ENCODE results near the gene TBATA.
"Not testable (repeated sequence)": the region's sequence is repeated elsewhere in the genome, so short reads cannot be mapped to it uniquely, and the experiment has no call there.

The TBATA gene

GRCh38 chr10:70775679-70776454, 9.3 kb downstream of the TBATA start:
- Histone ChIP-seq H3K9me3 (ENCODE audit: control insufficient read depth, low read length) (no peaks in the 10 kb centered on the region), H3K9ac (ENCODE audit: low read length) (no peak overlapping the region), H3K27me3 (ENCODE audit: control insufficient read depth, insufficient read depth, low read length) (no peaks in the 10 kb centered on the region), H3K36me3 (ENCODE audit: control insufficient read depth, insufficient read depth, low read length) (no peaks in the 10 kb centered on the region), H3K4me3 (ENCODE audit: low read length) (no peak overlapping the region), H3K4me1 (ENCODE audit: control insufficient read depth, insufficient read depth, low read length) (peaks cover 10% of the 10 kb centered on the region)

GRCh38 chr10:70774810-70775678, 10.1 kb downstream of the TBATA start:
- no peak overlapping the region for H3K9ac ChIP-seq (ENCODE audit: low read length)
- no peaks in the 10 kb centered on the region for H3K36me3 ChIP-seq (ENCODE audit: control insufficient read depth, insufficient read depth, low read length)
- H3K4me3 ChIP-seq (ENCODE audit: low read length) = no peak overlapping the region
- no peaks in the 10 kb centered on the region for H3K27me3 ChIP-seq (ENCODE audit: control insufficient read depth, insufficient read depth, low read length)
- H3K9me3 ChIP-seq (ENCODE audit: control insufficient read depth, low read length) = no peaks in the 10 kb centered on the region
- H3K4me1 ChIP-seq (ENCODE audit: control insufficient read depth, insufficient read depth, low read length) = peaks cover 10% of the 10 kb centered on the region

GRCh38 chr10:70773965-70774809, 11.0 kb downstream of the TBATA start:
- Histone ChIP-seq H3K4me1 (ENCODE audit: control insufficient read depth, insufficient read depth, low read length) (peaks cover 2% of the 10 kb centered on the region), H3K4me3 (ENCODE audit: low read length) (no peak overlapping the region), H3K27me3 (ENCODE audit: control insufficient read depth, insufficient read depth, low read length) (no peaks in the 10 kb centered on the region), H3K9ac (ENCODE audit: low read length) (no peak overlapping the region), H3K36me3 (ENCODE audit: control insufficient read depth, insufficient read depth, low read length) (no peaks in the 10 kb centered on the region), H3K9me3 (ENCODE audit: control insufficient read depth, low read length) (no peaks in the 10 kb centered on the region)

- Histone ChIP-seq H3K9me3 (ENCODE audit: control insufficient read depth, low read length) (no peaks in the 10 kb centered on the region), H3K36me3 (ENCODE audit: control insufficient read depth, insufficient read depth, low read length) (no peaks in the 10 kb centered on the region), H3K9ac (ENCODE audit: low read length) (no peak overlapping the region), H3K27me3 (ENCODE audit: control insufficient read depth, insufficient read depth, low read length) (peaks cover under 1% of the 10 kb centered on the region), H3K4me3 (ENCODE audit: low read length) (no peak overlapping the region), H3K4me1 (ENCODE audit: control insufficient read depth, insufficient read depth, low read length) (no peaks in the 10 kb centered on the region)
Measured at GRCh38 chr10:70773461-70773860, 11.7 kb downstream of the TBATA start.

- no peak overlapping the region for H3K9ac ChIP-seq (ENCODE audit: low read length)
- H3K36me3 ChIP-seq (ENCODE audit: control insufficient read depth, insufficient read depth, low read length) = no peaks in the 10 kb centered on the region
- no peaks in the 10 kb centered on the region for H3K9me3 ChIP-seq (ENCODE audit: control insufficient read depth, low read length)
- no peaks in the 10 kb centered on the region for H3K4me1 ChIP-seq (ENCODE audit: control insufficient read depth, insufficient read depth, low read length)
- H3K4me3 ChIP-seq (ENCODE audit: low read length) = no peak overlapping the region
- peaks cover 3% of the 10 kb centered on the region for H3K27me3 ChIP-seq (ENCODE audit: control insufficient read depth, insufficient read depth, low read length)
Measured at GRCh38 chr10:70772627-70773026, 12.6 kb downstream of the TBATA start.

- H3K9me3 ChIP-seq (ENCODE audit: control insufficient read depth, low read length) = no peaks in the 10 kb centered on the region
- peaks cover 3% of the 10 kb centered on the region for H3K27me3 ChIP-seq (ENCODE audit: control insufficient read depth, insufficient read depth, low read length)
- no peak overlapping the region for H3K9ac ChIP-seq (ENCODE audit: low read length)
- no peaks in the 10 kb centered on the region for H3K4me1 ChIP-seq (ENCODE audit: control insufficient read depth, insufficient read depth, low read length)
- no peaks in the 10 kb centered on the region for H3K36me3 ChIP-seq (ENCODE audit: control insufficient read depth, insufficient read depth, low read length)
- H3K4me3 ChIP-seq (ENCODE audit: low read length) = no peak overlapping the region
Measured at GRCh38 chr10:70771311-70772194, 13.6 kb downstream of the TBATA start.

GRCh38 chr10:70770516-70770915, 14.7 kb downstream of the TBATA start:
- not testable (repeated sequence) for H3K36me3 ChIP-seq (ENCODE audit: control insufficient read depth, insufficient read depth, low read length); H3K27me3 ChIP-seq (ENCODE audit: control insufficient read depth, insufficient read depth, low read length); H3K4me1 ChIP-seq (ENCODE audit: control insufficient read depth, insufficient read depth, low read length); H3K9me3 ChIP-seq (ENCODE audit: control insufficient read depth, low read length); H3K9ac ChIP-seq (ENCODE audit: low read length); H3K4me3 ChIP-seq (ENCODE audit: low read length)

- Histone ChIP-seq H3K4me1 (ENCODE audit: control insufficient read depth, insufficient read depth, low read length) (no peaks in the 10 kb centered on the region), H3K36me3 (ENCODE audit: control insufficient read depth, insufficient read depth, low read length) (no peaks in the 10 kb centered on the region), H3K9me3 (ENCODE audit: control insufficient read depth, low read length) (no peaks in the 10 kb centered on the region), H3K27me3 (ENCODE audit: control insufficient read depth, insufficient read depth, low read length) (peaks cover 3% of the 10 kb centered on the region), H3K4me3 (ENCODE audit: low read length) (no peak overlapping the region), H3K9ac (ENCODE audit: low read length) (no peak overlapping the region)
Measured at GRCh38 chr10:70770001-70770400, 15.2 kb downstream of the TBATA start.

GRCh38 chr10:70769121-70769520, 16.1 kb downstream of the TBATA start:
- peaks cover 3% of the 10 kb centered on the region for H3K27me3 ChIP-seq (ENCODE audit: control insufficient read depth, insufficient read depth, low read length)
- H3K9ac ChIP-seq (ENCODE audit: low read length) = no peak overlapping the region
- no peaks in the 10 kb centered on the region for H3K4me1 ChIP-seq (ENCODE audit: control insufficient read depth, insufficient read depth, low read length)
- H3K9me3 ChIP-seq (ENCODE audit: control insufficient read depth, low read length) = no peaks in the 10 kb centered on the region
- H3K4me3 ChIP-seq (ENCODE audit: low read length) = no peak overlapping the region
- no peaks in the 10 kb centered on the region for H3K36me3 ChIP-seq (ENCODE audit: control insufficient read depth, insufficient read depth, low read length)

GRCh38 chr10:70768026-70768685, 17.0 kb downstream of the TBATA start:
- H3K9me3 ChIP-seq (ENCODE audit: control insufficient read depth, low read length); H3K27me3 ChIP-seq (ENCODE audit: control insufficient read depth, insufficient read depth, low read length); H3K9ac ChIP-seq (ENCODE audit: low read length); H3K4me1 ChIP-seq (ENCODE audit: control insufficient read depth, insufficient read depth, low read length); H3K36me3 ChIP-seq (ENCODE audit: control insufficient read depth, insufficient read depth, low read length); H3K4me3 ChIP-seq (ENCODE audit: low read length): not testable (repeated sequence)

Data from mucosa of stomach (tissue), 1 donor.